ENCODE results near the gene RFX3.

Gene RFX3

DNA sequence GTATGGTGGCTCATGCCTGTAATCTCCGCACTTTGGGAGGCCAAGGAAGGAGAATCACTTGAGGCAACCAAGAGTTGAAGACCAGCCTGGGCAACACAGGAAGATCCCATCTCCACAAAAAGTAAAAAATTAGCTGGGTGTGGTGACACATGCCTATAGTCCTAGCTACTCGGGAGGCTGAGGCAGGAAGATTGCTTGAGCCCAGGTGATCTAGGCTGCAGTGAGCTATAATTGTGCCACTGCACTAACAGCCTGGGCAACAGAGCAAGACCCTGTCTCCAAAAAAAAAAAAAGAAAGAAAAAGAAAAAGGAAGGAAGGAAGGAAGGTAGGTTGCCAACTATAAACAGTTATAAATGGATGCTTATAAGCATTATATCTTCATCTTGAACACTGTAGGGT, 51.0 kb downstream of the RFX3 start:
- no peak for TF ChIP-seq CTCF (IDR thresholded peaks at IDR 0.05; ENCODE audit: control insufficient read depth, insufficient read depth, low read depth, low read length, missing control alignments)
- H3K4me3 ChIP-seq (ENCODE audit: control insufficient read depth, low read depth, low read length): no peak overlapping the region
- DNase-seq (ENCODE audit: low read depth): no peak

DNA sequence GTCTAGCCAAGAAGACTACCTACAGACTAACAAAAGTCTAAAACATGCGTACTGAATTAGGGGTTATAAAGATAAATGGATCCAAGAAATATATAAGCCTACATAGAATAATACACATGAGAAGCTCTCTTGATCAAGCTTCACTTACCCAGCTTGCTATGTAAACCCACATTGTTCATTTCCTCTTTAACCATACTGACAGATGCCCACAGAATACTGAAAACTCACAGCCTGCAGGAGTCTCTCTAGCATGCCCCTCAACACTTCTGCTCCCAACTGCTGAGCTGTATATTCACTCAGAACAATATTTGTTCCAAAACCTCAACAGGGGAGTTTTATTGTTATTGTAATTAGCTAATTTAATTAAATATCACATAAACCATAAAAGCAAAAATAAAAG, 52.4 kb downstream of the RFX3 start:
- DNase-seq (ENCODE audit: low read depth): no peak
- H3K4me3 ChIP-seq (ENCODE audit: control insufficient read depth, low read depth, low read length): no peak overlapping the region
- no peak for TF ChIP-seq CTCF (IDR thresholded peaks at IDR 0.05; ENCODE audit: control insufficient read depth, insufficient read depth, low read depth, low read length, missing control alignments)

DNA sequence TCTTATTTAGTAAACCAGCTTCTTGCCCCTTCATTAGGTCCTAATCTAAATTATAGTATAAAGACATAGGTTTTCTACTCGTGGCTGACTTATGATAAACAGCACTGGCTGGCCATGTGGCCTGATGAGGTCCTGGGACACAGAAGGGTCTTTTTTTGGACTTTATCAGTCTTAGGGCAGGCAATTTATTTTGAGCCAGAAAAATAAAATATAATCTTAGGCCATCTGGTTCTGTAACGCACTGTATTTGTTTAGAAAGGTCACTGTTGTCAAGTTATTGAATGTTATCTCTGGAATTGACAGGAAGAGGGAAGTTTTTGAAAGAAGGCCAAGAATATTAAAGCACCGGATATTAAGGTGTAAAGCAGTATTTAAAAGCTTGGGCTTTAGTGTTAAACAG, 53.9 kb downstream of the RFX3 start:
- TF ChIP-seq CTCF (IDR thresholded peaks at IDR 0.05; ENCODE audit: control insufficient read depth, insufficient read depth, low read depth, low read length, missing control alignments): no peak
- no peak for DNase-seq (ENCODE audit: low read depth)
- no peak overlapping the region for H3K4me3 ChIP-seq (ENCODE audit: control insufficient read depth, low read depth, low read length)

- DNase-seq (ENCODE audit: low read depth): no peak
- H3K4me3 ChIP-seq (ENCODE audit: control insufficient read depth, low read depth, low read length): no peak overlapping the region
- no peak for TF ChIP-seq CTCF (IDR thresholded peaks at IDR 0.05; ENCODE audit: control insufficient read depth, insufficient read depth, low read depth, low read length, missing control alignments)
Measured at GRCh38 chr9:3468421-3469205, 57.2 kb downstream of the RFX3 start.

- H3K4me3 ChIP-seq (ENCODE audit: control insufficient read depth, low read depth, low read length): no peak overlapping the region
- DNase-seq (ENCODE audit: low read depth): peak; percentile 37
- TF ChIP-seq CTCF (IDR thresholded peaks at IDR 0.05; ENCODE audit: control insufficient read depth, insufficient read depth, low read depth, low read length, missing control alignments): peak; percentile 100
Measured at GRCh38 chr9:3467593-3468219, 58.1 kb downstream of the RFX3 start.

DNA sequence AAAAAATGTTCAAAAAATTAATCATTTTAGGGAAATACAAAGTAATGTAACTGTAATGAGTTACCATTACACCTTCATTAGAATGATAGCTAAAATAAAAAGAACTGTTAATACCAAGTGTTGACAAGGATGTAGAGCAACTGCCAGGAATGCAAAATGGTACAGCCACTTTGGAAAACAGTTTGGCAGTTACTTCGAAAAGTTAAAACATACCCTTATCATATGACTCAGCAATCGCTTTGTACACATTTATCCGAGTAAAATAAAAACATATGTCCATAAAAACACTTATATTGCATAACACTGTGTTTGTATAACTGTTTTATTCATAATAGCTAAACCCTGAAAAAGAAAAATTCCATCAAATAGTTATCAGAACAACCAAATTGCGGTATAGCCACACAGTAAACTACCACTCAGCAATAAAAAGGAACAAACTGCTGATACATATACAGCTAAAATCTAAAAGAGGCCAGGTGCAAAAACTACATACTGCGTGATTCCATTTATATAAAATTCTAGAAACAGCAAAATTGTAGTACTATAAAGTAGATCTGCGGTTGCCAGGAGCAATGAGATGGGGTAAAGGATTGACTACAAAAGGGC, 61.7 kb downstream of the RFX3 start:
- no peak overlapping the region for H3K4me3 ChIP-seq (ENCODE audit: control insufficient read depth, low read depth, low read length)
- DNase-seq (ENCODE audit: low read depth): peak; percentile 38
- no peak for TF ChIP-seq CTCF (IDR thresholded peaks at IDR 0.05; ENCODE audit: control insufficient read depth, insufficient read depth, low read depth, low read length, missing control alignments)
